H4 (cell line): ENCODE measurements around the gene FGA. TPM values are rescaled to one million over a fixed set of nuclear protein-coding genes. Genes with fewer than 3 reads are reported as not detected.
"Not testable (repeated sequence)": the region's sequence is repeated elsewhere in the genome, so short reads cannot be mapped to it uniquely, and the experiment has no call there.

Experiments used
- DNase-seq: peaks from one replicate; pipeline ENCODE4 v3.0.0-alpha.2; 2015; ENCODE audit warnings: low spot score
- total RNA-seq: library from RNA; depleted of rRNA; stranded (reverse); fragments of >200 nt; shearing (Covaris generic); gene quantifications from 2 replicates; pipeline ENCODE4 v1.2.3, GENCODE V29; 2014

FGA gene
- total RNA-seq, 1 experiment from 2014 or later, result not detected

DNA sequence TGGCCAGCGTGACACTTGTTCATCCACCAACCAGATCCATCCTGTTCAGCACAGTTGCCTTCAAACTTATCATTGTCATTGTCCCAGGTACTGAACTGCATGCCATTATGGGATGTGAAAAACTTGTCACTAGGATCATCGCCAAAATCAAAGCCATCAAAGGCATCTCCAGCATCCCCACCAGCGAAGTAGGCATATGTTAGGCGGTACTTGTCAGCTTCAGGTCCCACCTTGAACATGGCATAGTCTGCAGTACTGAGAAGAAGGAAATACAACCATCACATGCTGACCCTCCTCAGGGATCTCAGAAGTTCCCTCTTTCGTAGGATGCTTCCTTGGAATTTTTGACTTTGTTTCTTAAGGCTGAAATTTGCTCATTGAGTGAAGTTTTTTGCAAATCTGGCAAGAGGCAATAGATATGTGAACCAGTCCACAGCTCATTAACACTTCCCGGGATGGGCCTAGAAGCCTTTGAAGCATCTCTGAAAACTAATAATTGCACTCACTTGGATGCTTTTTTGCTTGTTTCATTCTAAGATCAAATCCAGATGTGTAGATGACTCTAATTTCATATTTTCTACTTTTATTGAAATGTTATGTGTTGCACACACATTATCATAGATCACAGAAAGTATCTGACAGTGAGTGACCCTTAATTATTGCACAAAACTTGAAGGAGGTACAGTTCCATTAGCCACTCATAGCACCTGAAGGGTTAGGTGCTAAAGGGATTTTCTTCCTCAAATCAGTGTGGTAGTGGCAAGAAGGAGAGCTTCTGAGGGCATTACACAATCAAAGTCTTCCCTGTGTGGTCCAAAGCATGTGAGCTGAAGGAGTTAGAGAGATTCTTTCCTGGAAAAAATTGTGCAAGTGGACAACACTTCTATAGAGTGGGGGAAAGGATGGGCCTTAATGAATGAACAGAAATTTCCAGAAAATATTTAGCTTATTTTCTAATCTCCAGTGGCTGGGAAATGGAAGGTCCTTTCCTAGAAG, 16.5 kb upstream of the FGA start:
- no peak for DNase-seq

DNA sequence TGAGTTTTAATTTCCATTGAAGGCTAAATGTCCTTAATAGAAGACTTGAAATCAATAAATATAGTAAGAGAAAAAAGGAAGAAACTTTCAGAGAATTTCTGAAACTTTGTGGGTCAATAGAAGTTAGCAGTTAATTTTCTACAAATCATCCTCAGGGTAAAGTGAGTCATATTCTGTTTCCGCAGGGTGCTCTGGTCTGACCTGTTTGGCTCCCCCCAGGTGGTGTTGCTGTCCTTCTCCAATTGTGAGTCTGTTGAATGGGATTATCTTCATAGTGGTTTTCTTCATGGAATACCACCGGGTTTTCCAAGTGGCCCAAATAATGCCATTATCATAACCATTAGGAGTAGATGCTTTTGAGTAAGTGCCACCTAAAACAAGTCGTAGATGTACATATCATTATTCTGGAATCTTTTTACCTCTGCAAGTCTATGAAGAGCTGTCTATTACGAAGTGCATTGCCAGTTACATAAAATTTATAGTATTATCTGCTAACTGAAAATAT, 14.2 kb upstream of the FGA start:
- DNase-seq, result no peak

DNA sequence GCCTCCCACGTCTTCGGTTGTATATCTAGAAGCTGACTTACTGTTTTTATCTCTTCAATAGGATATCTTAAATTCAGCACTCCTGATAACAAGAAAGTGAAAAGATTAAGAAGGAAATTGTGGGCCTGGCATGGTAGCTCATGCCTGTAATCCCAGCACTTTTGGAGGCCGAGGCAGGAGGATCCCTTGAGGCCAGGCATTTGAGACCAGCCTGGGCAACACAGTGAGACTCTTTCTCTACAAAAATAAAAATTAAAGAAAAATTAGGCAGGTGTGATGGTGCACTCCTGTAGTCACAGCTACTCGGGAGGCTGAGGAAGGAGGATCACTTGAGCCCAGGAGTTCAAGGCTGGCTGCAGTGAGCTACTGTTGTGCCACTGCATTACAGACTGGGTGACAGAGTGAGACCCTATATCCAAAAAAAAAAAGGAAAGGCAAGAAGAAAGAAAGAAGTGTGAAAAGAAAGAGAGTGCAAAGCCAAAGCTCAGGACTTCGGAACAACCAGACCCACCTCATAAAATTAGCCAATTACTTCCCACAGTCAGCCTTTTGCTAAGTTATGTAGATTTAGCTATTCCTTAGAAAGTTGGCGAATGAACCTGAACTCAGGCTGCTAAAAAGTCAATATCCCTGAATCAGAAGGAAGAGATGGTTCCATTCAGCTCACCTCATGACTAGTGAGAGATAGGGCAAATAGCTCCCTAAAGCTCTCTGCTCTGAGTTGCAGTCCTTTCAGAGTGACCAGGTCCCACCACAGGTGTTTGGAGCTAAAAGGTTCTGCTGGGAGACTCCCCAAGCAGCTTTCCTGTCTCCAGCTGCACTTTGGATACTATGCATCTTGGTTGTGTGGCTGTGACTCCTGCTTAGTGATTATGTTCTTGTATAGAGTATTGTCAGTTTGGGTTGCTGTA, 12.7 kb upstream of the FGA start:
- no peak for DNase-seq

GRCh38 chr4:154602404-154603020, 12.0 kb upstream of the FGA start:
- DNase-seq, result no peak

DNA sequence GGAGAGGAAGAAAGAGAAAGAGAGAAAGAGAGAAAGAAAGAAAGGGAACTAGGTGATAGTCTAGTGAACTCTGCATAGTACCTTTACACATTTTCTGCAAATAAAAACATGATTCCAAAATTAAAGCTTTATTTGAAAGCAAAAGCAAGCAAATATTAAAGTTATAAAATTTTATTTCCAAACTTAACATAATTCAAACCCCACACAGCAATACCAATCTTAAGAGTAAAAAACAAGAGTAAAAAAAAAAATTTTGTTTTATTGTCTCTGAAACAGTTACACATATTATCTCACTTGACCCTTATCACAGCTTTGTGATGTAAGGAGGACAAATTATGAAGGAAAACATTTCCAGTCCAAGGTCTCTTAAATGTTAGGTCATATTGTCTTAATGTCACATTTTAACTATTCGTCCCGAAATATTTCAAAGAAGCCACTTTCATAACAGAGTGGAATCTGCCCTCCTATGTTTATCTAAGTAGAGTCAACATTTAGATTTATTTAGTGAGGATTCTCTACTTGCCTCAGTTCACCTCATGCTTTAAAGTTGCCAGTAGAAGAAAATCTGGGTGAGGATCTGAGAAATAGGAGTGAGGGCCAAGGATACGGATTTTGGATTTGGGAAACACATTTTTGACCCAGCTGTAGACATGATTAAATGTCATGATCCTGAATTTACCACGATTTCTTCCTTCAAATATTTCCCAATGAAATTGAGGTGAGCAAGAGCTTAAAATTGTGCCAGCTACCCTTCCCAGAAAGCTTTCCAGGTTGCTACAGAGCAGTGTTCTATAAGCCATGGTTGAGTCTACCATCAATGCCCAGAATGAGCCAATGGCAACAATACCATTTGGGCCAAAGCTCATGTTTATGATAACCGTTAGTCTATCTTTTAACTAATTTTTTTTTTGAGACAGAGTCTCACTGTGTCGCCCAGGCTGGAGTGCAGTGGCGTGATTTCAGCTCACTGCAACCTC, 7.5 kb upstream of the FGA start:
- no peak for DNase-seq

GRCh38 chr4:154597281-154597680, 6.7 kb upstream of the FGA start:
- DNase-seq, result not testable (repeated sequence)

GRCh38 chr4:154595807-154596206, 5.3 kb upstream of the FGA start:
- DNase-seq, result peak; percentile 33

DNA sequence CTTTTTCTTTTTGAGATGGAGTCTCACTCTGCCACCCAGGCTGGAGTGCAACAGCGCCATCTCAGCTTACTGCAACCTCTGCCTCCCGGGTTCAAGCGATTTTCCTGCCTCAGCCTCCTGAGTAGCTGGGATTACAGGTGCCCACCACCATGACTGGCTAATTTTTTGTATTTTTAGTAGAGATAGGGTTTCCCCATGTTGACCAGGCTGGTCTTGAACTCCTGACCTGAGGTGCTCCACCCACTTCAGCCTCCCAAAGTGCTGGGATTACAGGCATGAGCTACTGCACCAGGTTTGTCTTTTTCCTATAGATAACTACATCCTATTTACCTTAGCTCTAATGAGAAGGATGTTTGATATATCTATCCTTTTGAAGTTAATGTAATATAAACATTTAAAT, 3.8 kb upstream of the FGA start:
- not testable (repeated sequence) for DNase-seq

GRCh38 chr4:154593868-154594267, 3.3 kb upstream of the FGA start:
- no peak for DNase-seq

DNA sequence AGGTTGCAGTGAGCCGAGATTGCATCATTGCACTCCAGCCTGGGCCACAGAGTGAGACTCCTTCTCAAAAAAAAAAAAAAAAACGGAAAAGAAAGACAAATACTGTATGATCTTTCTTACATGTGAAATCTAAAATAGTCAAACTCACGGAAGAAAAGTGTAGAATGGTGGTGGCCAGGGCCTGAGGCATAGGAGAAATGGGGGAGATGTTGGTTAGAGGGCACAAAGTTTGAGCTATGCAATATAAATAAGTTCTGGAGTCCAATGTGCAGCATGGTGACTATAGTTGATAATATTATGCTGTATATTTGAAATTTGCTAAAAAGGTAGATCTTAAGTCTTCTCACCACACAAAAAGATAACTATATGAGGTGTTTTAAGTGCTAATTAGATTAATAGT, 1.3 kb upstream of the FGA start:
- DNase-seq, result no peak

DNA sequence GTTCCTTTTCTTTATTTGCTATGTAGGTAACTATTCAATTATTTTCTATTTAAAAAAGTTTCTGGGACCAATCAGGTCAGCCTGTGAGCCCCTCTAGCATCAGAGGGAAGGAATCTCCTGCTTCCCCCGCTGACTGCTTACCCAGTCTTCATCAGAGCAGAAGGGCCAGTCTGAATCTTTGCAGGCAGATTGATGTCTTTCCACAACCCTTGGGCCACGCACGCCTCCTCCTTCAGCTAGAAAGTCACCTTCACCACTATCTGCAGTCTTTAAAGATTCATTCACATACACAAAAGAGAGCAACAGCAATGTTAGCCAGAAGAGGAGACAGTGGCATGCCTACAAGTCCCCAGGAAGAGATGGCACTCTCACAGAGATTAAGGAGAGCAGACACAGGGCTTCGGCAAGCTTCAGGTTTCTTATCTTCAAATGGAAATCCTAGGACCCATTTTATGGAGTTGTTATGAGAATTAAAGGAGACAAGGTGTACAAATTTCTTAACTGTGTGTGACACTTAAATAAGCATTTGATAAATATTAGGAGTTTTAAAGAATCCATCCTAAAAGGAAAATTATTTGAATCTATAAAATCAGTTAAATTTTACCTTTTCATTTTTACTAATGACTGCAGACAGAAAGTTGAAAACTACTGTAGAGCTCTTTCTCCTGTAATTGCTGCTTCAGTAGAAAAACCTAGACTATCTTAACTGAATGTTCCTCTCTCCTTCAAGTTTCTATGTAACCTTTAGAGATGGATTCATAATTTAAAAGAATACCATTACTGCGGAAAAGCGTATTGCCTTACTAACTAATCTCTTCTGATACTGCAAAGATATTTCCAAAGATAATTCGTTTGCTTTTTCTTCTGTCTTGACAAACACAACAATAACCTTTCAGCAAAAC, 995 bp downstream of the FGA start:
- DNase-seq, result no peak

DNA sequence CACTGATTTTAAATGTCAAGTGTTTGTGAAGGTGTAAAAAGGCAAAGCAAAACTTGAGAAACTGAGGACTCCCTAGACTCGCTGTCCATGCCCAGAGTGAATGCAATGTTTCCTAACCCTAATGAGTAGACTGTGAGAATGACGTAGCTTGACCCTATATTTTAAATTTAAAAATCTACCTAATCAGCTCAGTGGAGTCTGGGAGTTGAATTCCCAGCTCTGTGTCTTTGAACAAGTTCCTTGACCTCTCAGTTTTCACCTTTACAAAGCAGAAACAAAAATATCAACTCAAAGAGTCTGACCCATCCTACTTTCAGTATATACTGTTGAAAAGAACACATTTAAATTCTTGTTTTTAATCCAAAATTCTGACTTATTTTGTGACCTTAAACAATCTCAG, 2.3 kb downstream of the FGA start:
- no peak for DNase-seq

GRCh38 chr4:154586296-154587033, 4.1 kb downstream of the FGA start:
- no peak for DNase-seq

GRCh38 chr4:154585369-154586018, 5.0 kb downstream of the FGA start:
- no peak for DNase-seq

DNA sequence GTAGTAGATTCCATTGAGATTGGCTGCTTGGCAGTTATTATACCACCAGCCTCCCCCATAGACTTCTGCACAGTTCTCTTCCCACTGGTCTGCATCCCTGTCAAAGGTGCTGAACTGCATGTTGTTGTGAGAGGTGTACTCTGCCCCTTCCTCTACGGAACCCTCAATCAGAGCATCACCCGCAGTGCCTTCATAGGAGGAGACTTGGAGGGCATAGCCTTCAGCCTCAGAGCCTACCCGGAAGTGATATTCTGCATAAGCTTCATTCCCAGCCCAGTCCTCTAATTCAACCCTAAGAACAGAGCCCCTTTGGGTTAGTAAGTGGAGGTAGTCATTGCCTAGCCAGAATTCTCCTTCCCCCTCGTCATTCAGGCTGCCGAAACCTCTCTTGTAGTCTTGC, 6.3 kb downstream of the FGA start:
- no peak for DNase-seq

DNA sequence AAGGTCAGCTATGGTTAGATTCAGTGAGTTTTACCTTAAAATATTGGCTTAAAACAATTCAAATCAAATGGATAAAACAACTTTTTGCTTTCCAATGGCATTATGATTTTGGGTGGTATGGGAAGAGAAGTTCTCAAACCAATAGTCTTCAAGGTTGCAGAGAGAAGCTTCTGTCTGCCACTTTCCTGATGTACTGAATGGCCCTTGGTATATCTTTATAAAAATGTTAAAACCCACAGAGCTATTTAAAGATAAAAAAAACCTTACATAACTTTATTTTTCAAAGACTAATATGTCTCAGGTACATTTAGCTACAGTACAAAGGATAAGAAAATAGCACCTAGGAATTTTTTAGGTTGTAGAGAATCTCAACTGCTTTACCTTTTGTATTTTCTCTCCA, 6.9 kb downstream of the FGA start:
- no peak for DNase-seq

- DNase-seq, result no peak
Observed at GRCh38 chr4:154583230-154583629, 7.3 kb downstream of the FGA start.

GRCh38 chr4:154582723-154583122, 7.8 kb downstream of the FGA start:
- DNase-seq, result no peak
